Measurements from ENCODE around the gene EFCAB8. TPM values are rescaled to one million over a fixed set of nuclear protein-coding genes. Genes with fewer than 3 reads are reported as not detected.

EFCAB8 gene
- total RNA-seq, 1 donor from 2014 or later, result not detected

DNA sequence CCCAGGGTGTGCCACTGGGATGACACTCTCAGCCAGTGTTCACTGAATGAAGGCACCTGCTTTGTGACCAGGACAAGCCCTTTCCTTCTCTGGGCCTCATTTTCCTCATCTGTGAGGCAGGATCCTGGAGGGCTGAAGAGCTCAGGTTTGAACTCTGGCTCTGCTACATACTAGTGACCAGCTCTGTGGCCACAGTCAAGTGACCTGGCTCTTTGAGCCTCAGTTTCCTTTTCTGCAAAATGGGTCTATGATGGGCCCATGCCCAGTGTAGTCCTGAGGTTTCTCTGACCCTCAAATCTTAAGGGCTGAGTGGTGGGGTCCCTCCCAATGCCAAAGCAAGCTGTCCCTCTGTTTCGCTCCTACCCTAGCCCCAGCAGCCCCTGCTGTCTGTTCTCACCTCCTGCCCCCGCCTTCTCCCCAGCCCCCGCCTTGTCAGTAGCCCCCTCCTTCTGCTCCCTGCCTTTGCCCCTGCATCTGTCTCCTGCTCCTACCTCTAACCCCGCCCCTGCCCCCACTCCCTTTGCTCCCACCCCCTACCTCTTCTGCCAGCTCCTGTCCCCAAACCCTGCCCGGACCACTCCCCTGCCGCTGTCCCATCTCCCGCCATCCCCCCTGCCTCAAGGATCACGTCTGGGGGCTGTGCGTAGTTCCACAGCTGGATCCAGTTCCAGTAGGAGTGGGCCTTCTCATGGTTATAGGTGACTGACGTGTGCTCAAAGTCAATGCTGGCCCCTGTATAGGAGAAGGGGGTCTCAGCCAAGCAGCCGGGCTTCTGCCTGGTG, 128.5 kb downstream of the EFCAB8 start:
- no peak for DNase-seq (ENCODE audit: extremely low spot score in 2 of 2)
- TF ChIP-seq, protein P1, sequence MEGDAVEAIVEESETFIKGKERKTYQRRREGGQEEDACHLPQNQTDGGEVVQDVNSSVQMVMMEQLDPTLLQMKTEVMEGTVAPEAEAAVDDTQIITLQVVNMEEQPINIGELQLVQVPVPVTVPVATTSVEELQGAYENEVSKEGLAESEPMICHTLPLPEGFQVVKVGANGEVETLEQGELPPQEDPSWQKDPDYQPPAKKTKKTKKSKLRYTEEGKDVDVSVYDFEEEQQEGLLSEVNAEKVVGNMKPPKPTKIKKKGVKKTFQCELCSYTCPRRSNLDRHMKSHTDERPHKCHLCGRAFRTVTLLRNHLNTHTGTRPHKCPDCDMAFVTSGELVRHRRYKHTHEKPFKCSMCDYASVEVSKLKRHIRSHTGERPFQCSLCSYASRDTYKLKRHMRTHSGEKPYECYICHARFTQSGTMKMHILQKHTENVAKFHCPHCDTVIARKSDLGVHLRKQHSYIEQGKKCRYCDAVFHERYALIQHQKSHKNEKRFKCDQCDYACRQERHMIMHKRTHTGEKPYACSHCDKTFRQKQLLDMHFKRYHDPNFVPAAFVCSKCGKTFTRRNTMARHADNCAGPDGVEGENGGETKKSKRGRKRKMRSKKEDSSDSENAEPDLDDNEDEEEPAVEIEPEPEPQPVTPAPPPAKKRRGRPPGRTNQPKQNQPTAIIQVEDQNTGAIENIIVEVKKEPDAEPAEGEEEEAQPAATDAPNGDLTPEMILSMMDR (IDR thresholded peaks at IDR 0.05), result no peak
- no peak for TF ChIP-seq POLR2AphosphoS5 (IDR thresholded peaks at IDR 0.05; ENCODE audit: insufficient read depth in 1 of 2, low read depth in 1 of 2)
- no peak for TF ChIP-seq POLR2A (IDR thresholded peaks at IDR 0.05)
- Histone ChIP-seq H3K36me3 (no peaks in the 10 kb centered on the region), H3K27me3 (no peaks in the 10 kb centered on the region), H3K9me3 (no peaks in the 10 kb centered on the region), H3K4me1 (no peaks in the 10 kb centered on the region), H3K4me3 (no peak overlapping the region), H3K27ac (no peak overlapping the region)
- intact Hi-C loops (cut with DNase I), result no loop called here

DNA sequence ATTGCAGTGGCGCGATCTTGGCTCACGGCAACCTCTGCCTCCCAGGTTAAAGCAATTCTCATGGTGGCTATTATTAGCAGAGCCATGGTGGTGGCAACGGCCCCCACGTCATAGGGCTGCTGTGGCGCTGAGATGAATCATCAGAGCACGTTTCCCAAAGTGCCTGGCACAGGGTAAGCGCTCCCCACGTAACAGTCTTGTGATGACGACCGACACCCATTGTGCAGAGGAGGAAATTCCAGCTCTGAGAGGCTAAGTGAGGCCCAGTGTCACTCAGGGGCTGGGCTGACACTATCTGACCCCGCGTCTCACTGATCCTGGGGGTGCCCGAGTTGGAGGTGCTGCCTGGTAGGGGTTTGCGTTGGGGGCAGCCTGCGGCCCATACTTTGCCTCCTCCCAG, 129.3 kb downstream of the EFCAB8 start:
- intact Hi-C loops (cut with DNase I), result no loop called here

DNA sequence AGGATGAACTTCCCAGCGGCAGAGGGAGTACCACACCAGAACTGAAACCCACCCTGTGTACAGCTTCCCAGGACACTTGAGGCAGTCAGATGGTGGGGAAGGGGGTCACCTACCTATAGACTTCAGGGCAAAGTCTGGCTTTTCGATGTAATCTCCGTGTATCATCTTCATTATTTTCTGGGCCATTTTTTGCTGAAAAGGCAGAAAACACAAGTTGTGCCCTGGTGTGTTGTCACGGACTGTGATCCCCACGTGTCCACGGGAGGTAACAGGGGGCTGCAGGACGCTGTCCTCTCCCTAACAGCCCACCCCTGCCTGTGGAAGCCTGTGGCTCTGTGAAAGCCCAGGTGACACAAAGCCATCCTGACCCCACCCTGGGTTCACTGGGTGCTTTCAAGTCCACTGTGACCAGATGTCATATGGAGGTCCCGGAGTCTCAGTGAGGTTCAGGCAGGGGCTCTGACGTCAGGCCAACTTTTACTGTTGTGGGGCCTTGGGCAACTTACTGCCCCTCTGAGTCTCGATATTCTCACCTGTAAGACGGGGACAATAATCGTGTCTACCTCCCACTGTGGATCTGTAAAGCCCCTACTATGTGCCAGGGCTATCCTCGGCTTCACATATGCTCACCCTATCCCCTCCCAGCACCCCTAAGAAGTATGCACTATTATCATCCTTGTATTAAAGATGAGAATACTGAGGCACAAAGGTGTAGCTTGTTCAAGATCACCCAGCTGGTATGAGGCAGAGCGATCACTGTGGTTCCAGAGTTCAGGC, 131.0 kb downstream of the EFCAB8 start:
- Histone ChIP-seq H3K9me3 (no peaks in the 10 kb centered on the region), H3K27me3 (no peaks in the 10 kb centered on the region), H3K4me3 (no peak overlapping the region), H3K36me3 (no peaks in the 10 kb centered on the region), H3K4me1 (no peaks in the 10 kb centered on the region), H3K27ac (no peak overlapping the region)
- no peak for DNase-seq (ENCODE audit: extremely low spot score in 2 of 2)
- intact Hi-C loops (cut with DNase I), result no loop called here
- TF ChIP-seq, protein P1 (IDR thresholded peaks at IDR 0.05), result no peak
- no peak for TF ChIP-seq POLR2AphosphoS5 (IDR thresholded peaks at IDR 0.05; ENCODE audit: insufficient read depth in 1 of 2, low read depth in 1 of 2)
- TF ChIP-seq POLR2A (IDR thresholded peaks at IDR 0.05), result no peak

More for the DNA sequence above, 129.3 kb downstream of the EFCAB8 start:
- Histone ChIP-seq H3K4me3 (no peak overlapping the region), H3K9me3 (no peaks in the 10 kb centered on the region), H3K4me1 (no peaks in the 10 kb centered on the region), H3K27ac (no peak overlapping the region), H3K36me3 (no peaks in the 10 kb centered on the region), H3K27me3 (no peaks in the 10 kb centered on the region)
- no peak for DNase-seq (ENCODE audit: extremely low spot score in 2 of 2)
- TF ChIP-seq, protein P1 (IDR thresholded peaks at IDR 0.05), result no peak
- TF ChIP-seq POLR2AphosphoS5 (IDR thresholded peaks at IDR 0.05; ENCODE audit: insufficient read depth in 1 of 2, low read depth in 1 of 2) (no peak), POLR2A (IDR thresholded peaks at IDR 0.05) (no peak)

DNA sequence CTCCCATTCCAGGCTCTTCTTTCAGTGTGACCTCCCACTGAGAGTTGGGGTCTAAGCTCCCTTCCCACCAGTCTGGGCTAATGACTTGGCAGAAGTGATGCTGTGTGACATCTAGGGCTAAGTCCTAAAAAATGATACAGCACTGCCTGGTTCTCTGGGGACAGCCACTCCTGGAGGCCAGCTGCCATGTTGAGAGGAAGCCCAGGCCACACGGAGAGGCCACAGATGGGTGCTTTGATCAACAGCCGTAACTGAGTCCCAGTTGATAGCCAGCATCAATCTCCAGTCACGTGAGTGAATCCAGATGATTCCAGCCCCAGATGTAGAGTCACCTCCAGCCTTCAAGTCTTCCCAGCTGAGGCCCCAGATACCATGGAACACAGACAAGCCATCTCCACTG, 131.7 kb downstream of the EFCAB8 start:
- H3K36me3 ChIP-seq, result no peaks in the 10 kb centered on the region
- TF ChIP-seq, protein P1 (IDR thresholded peaks at IDR 0.05), result no peak
- no peak for TF ChIP-seq POLR2A (IDR thresholded peaks at IDR 0.05)
- TF ChIP-seq POLR2AphosphoS5 (IDR thresholded peaks at IDR 0.05; ENCODE audit: insufficient read depth in 1 of 2, low read depth in 1 of 2), result no peak
- no peak for DNase-seq (ENCODE audit: extremely low spot score in 2 of 2)
- H3K4me1 ChIP-seq, result no peaks in the 10 kb centered on the region
- H3K27me3 ChIP-seq, result no peaks in the 10 kb centered on the region
- no peak overlapping the region for H3K4me3 ChIP-seq
- no peaks in the 10 kb centered on the region for H3K9me3 ChIP-seq
- intact Hi-C loops (cut with DNase I), result no loop called here
- H3K27ac ChIP-seq, result no peak overlapping the region

DNA sequence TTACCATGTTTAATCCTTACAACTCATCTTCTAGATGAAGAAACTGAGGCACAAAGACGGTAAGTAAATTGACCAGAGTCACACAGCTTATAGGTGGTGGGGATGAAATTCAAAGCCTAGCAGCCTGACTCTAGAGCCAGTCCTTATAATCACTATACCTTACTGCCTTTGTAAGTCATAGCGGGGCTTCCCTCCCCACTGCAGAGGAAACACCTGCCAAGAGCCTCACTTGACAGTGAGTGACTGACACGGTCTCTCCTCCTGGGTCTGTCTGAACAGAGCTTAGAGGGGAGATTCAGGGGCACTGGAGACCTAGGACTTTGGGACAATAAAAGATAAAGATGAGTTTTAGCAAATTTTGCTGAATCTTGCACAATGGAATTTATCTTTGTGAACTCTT, 132.7 kb downstream of the EFCAB8 start:
- no peaks in the 10 kb centered on the region for H3K9me3 ChIP-seq
- intact Hi-C loops (cut with DNase I), result no loop called here
- no peaks in the 10 kb centered on the region for H3K27me3 ChIP-seq
- TF ChIP-seq, protein P1 (IDR thresholded peaks at IDR 0.05), result no peak
- TF ChIP-seq POLR2AphosphoS5 (IDR thresholded peaks at IDR 0.05; ENCODE audit: insufficient read depth in 1 of 2, low read depth in 1 of 2) (no peak), POLR2A (IDR thresholded peaks at IDR 0.05) (no peak)
- no peaks in the 10 kb centered on the region for H3K4me1 ChIP-seq
- H3K27ac ChIP-seq, result no peak overlapping the region
- no peak overlapping the region for H3K4me3 ChIP-seq
- no peak for DNase-seq (ENCODE audit: extremely low spot score in 2 of 2)
- H3K36me3 ChIP-seq, result no peaks in the 10 kb centered on the region

Data from vagina (tissue), 2 donors.